G401 (cell line): Measurements from ENCODE around the gene MTSS2. TPM values are rescaled to one million over a fixed set of nuclear protein-coding genes. Genes with fewer than 3 reads are reported as not detected.
A peak's percentile ranks its signal among the peaks of the same experiment; 100 is the strongest.

Experiments used
- DNase-seq: peaks from one replicate; pipeline ENCODE4 v3.0.0-alpha.2; 2015; ENCODE audit warnings: low spot score
- in situ Hi-C: cut with HindIII; loops from 2 replicates; pipeline ENCODE4 v1.10.0; 2016; ENCODE audit warnings: low sequenced_read_pairs, mixed read lengths
- total RNA-seq: library from RNA; depleted of rRNA; stranded (reverse); fragments of >200 nt; shearing (Covaris generic); gene quantifications from 2 replicates; pipeline ENCODE4 v1.2.3, GENCODE V29; 2014; rRNA removed

The MTSS2 gene, protein sequence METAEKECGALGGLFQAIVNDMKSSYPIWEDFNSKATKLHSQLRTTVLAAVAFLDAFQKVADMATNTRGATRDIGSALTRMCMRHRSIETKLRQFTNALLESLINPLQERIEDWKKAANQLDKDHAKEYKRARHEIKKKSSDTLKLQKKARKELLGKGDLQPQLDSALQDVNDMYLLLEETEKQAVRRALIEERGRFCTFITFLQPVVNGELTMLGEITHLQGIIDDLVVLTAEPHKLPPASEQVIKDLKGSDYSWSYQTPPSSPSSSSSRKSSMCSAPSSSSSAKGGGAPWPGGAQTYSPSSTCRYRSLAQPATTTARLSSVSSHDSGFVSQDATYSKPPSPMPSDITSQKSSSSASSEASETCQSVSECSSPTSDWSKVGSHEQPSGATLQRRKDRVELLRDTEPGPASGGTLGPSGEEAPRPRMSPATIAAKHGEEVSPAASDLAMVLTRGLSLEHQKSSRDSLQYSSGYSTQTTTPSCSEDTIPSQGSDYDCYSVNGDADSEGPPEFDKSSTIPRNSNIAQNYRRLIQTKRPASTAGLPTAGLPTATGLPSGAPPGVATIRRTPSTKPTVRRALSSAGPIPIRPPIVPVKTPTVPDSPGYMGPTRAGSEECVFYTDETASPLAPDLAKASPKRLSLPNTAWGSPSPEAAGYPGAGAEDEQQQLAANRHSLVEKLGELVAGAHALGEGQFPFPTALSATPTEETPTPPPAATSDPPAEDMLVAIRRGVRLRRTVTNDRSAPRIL
- total RNA-seq, result 15.6 and 46.7 TPM in 2 replicates

DNA sequence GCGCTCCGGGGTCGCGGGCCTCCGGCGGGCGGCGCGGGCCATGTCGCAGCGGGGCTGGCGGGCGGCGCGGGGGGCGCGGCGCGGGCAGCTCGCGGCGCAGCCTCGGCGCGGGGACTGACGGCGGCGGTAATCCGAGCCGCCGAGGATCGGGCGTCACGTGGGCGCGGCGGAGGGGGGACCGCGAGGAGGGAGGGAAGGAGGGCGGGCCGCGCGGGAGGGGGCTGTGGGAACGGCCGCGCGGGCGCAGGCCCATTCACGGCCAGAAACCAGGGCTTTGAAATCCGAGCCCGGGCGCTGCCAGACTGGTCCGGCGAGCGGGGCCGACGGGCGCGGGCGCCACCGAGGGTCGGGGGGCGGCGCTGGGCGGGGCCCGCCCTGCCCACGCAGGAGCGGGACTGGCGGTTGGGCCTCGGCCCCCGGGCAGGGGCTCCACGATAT, at the start of gene MTSS2:
TSS of gene MTSS2 (minus strand) at position 116 of the 438 bp plus-strand sequence. CDS start 262 bp downstream, outside the sequence.
- in situ Hi-C loops, result no loop called here

DNA sequence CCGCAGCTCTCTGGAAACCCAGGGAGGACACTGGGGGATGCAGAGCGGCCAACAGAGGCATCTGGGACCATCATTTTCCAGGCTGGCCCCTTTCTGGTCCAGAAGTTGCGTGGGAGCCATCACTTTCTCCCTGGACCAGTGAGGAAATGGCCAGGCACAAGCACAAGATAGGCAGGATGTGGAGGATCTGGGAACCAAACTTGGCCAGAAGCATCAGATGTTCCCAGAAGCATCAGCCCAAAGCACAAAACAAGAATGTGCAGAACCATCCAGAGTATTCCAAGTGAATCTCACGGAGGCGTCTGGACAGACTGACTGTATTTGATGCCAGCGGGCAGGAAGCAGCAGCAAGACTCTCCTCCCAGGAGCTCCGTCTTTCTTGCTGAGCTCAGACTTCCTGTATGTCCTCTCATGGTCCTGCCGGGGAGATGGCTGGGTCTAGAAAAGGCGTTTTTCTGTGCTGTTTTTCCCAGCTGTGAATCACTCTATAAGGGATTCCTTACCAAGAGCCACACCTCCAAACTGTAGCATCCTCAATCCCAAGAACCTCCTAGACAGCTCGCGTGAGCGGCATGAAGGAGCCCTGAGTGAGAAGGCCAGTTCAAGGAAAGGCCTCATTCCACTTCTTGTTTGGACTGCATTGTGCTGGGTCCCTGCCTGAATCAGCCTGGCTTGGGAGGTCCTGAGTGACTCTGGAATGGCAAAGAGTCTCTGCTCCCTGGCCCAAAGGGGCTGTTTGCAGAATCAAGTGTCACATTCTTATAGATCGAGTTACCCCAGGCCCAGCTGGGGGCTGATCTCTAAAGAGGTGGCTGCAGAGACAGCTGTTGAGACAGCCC, 49.5 kb upstream of the MTSS2 start:
- DNase-seq, result no peak
- in situ Hi-C loops, result no loop called here

More for the DNA sequence above, at the start of gene MTSS2:
- peak; percentile 85 for DNase-seq

DNA sequence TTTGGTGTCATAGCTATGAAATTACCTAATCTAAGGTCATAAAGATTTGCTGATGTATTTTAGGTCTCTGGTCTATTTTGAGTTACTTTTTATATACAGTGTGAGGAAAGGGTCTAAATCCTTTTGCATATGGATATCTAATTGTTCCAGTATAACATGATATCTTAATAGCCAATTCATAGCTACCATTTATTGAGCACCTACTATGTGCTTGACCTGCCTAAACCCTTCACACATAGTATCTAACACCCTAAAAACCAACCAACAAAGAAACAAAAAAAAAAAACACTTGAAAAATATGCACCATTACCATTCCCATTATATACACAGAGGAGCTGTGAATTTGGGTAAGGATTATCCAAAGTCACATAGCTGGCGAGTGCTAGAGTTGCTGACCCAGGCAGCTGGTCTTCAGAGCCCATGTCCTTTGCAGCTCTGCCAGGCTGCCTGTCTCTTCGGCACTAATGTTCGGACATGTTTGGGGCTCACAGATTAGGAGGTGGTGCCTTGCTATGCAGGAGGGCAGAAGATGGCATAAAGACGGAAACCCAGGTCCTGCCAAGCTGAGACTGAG, 48.8 kb upstream of the MTSS2 start:
- in situ Hi-C loops, result no loop called here
- DNase-seq, result no peak

DNA sequence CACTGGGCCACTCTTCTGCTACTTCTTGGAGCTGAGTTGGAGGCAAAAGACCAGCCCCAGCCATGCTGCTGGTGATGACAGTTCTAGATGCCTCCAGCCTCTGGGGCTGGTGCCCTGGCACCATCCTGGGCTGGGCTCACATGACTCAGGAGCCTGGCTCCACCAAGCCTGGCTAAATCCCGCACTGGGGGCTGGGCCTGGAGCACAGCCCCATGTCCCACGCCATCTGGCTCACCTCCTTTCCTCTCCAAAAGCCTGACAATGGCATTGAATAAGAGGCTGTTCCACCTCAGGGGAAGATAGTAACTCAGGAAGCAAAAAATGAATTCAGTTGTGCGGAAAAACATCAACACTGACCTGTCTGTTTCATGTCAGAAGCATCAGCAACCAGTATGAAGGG, 45.1 kb upstream of the MTSS2 start:
- in situ Hi-C loops, result no loop called here
- peak; percentile 96 for DNase-seq

DNA sequence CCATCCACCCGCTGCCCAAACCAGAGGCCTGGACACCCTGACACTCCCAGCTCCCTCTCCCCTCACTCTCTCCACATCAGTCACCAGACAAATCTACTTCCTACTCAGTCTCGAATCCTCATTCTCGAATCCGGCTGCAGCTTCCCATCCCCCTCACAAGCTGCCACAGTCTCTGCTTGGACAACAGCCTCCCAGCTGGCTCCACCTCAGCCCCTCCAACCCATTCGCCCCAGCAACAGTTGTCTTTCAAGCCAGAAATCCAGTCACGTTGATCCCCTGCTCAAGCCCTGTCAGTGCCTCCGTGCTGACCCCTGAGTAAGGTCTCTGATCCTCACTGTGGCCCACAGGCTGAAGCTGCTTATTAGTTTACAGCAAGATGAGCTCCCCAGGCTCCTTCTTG, 44.2 kb upstream of the MTSS2 start:
- in situ Hi-C loops, result no loop called here
- peak; percentile 80 for DNase-seq

DNA sequence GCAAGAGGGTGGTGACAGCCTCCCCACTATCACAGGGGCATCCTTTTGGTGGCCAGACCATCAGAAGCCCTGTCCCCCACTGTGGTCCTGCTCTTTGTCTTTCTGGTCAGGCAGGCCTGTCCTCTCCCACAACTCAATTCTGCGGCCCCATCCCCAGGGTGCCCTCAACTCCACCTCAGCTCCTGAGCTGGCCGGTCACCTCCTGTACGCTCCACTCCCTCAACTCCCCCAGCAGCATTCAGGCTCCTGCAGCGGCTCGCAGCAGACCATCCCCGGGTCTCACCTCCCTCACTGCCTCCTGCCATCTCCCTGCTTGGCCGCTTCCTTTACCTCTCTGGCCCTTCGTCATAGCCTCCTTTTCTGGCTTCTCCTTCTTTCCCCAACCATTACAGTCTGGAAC, 43.4 kb upstream of the MTSS2 start:
- in situ Hi-C loops, result no loop called here
- DNase-seq, result no peak

DNA sequence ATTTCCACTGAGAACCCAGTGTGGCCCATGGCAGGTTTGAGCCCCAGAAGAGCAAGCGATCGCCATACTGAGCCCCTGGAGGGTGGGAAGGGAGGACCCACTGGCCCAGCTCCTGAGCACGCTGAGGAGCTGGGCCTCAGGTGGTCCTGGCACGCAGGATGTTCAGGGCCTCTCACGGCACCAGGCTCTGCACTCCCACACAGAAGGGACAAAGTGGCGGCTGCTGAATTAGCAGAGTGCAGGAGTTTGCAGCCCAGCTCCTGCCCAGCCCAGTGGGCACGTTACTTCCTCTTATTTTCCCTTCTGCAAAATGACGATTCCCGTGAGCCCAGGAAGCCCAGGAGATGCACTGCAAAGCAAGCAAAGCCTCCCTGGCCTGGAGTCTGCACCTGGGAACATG, 42.3 kb upstream of the MTSS2 start:
- no peak for DNase-seq
- in situ Hi-C loops, result no loop called here

DNA sequence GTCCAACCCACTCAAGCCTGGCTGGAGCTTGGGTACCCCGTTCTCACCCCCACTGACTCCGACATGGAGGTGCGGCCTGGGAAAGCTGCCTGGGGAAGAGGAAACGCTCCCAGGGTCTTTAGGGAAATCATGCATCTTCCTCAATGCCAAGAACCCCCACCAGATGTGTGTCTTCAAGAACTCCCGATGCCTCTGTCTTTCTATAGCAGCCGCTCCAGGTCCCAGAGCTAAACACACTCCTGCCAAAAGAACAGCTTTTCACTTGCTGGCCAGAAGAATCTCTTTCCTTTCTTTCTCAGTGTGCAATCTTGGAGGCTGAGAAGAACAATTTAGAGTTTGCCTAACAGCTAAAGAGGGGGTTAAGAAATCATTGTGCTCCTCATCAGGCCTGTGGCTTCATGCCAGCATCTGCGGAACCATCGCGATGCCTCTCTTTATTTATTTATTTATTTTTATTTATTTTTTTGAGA, 41.1 kb upstream of the MTSS2 start:
- no peak for DNase-seq
- in situ Hi-C loops, result no loop called here

DNA sequence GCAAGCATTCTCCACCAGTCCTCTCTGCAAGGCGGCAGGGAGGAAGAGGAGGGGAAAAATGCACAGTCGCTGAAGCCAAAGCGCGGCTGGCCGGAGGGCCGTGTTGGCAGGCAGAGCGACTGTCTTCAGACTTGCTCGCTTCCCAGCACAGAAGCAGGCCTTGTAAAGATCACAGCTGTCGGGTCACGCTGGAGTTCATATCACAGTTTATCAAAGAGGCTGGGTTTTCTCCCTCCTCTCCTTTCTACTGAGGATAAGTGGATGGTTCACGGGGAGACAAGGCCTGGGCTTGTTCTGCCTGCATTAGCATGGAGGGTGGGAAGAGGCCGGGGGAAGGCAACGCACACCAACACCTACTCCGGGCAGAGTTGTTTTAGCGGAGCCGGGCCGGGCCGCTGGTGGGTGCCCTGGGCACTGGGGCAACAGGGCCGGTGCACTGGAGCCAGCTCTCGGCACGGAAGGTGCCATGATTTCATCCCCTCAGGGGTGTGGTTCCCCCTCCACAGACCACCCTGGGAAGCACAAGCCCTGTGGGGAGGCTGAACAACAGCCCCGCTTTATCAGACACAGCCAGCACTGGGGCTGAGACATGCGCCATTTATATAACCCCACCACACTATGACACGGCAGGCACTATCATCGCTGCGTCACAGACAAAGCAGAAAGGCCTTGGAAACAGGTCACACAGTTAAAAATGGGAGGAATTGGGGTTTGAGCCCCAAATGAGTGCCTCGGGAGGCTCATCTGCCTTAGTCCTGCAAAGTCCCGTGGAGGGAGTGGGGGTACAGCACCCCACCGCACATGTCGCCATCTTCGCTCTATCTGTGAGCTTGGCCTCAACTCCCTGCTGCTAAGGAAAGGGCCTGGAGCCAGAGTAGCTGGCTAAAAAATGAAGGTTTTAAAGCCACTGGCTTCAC, 40.3 kb upstream of the MTSS2 start:
- in situ Hi-C loops, result no loop called here
- DNase-seq, result no peak

DNA sequence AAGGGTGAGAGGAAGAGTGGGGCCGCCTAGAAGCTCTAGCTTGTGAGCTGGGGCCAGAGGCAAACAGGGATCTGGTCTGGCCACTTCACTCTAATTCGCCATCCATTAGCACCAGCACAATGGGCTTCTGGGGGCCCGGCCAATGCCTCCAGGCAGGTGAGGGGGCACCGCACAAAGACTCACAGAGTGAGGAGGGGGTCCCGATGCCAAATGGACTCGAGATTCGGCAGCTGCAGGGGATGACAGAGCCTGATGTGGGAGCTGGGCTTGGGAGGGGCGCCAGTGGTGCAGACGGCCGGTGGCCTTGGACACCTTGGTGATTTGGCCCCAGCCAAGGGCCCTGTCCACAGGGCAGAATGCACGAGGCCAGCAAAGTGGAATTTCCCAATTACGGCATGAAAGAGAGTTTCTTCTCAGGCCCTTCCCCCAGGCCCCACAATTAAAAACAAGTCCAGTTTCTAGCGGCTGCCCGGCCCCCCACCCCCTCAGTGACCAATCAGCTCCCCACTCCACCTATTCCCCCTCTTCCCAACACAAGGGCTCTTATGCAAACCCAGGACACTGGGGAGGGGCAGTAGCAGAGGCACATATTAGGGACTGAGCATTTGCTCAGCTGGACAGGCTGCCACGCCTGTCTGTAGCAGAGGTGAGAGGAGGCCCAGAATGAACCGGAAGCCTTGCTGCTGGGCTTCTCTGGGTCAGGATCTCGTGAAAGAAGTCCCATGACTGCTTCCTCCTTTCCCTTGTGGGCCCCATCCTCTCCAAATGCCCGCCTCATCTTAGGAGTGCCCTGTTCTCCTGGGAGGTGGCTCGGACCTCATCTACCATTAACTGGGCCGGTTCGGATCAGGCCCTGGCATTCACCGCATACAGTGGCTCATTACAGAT, 39.4 kb upstream of the MTSS2 start:
- DNase-seq, result no peak
- in situ Hi-C loops, result no loop called here

DNA sequence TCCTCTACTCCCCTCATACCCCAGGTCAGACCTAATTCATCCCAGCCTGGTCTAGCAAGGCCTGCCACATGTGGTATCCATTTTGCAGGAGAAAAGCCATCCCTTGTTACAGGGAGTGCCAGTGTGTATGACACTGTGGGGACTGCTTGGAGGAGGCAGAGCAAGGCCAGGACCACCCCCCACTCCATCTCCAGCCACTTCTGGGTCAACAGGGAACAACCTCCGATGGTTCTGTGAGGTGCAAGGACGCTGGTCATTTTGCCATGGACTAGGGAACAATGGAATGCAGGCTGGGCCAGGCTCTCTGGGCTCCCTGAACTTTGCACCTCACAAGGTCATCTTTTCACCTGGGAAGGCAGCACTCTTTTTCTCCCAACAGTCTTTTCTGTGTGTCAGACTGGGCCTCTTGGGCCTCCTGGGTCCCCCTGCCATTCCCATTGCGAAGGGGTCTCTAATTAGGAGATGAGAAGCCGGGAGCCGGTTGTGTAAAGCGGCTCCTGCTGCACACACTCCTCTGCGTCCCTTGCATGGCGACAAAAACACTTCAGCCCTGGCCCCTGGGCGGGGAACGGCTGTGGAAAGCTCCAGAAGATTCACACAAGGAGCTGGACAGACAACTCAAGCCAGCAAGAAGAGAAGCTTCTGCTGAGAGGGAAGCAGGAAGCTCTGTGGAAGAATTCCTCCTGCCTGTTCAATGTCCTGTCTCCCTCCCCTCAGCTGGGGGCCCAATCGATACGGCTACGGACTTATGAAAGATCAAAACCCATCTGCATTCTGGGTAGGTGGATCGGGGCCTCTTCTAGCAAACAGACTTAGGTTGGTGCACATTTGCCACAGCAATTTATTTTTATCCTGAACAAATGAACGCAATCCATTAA, 38.5 kb upstream of the MTSS2 start:
- in situ Hi-C loops, result no loop called here
- no peak for DNase-seq

DNA sequence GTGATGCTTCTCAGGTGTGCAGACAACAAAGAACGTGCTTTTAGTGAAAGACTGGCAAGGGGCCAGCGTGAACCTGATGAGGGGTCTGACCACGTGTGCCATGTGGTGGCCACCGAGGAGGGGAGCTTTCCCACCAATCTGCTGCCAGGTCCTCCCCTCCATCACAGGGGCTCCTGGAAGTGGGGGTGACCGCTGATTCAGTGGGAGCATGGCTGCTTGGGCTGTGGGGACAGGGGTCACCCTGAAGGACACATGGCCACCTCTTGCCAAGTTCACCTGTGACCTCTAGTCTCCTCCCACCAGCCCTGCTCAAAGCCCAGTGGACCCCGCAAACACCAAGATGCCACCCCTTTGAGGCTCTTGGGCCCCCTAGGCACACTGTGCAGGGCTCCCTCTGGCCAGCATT, 37.9 kb upstream of the MTSS2 start:
- in situ Hi-C loops, result no loop called here
- DNase-seq, result no peak

DNA sequence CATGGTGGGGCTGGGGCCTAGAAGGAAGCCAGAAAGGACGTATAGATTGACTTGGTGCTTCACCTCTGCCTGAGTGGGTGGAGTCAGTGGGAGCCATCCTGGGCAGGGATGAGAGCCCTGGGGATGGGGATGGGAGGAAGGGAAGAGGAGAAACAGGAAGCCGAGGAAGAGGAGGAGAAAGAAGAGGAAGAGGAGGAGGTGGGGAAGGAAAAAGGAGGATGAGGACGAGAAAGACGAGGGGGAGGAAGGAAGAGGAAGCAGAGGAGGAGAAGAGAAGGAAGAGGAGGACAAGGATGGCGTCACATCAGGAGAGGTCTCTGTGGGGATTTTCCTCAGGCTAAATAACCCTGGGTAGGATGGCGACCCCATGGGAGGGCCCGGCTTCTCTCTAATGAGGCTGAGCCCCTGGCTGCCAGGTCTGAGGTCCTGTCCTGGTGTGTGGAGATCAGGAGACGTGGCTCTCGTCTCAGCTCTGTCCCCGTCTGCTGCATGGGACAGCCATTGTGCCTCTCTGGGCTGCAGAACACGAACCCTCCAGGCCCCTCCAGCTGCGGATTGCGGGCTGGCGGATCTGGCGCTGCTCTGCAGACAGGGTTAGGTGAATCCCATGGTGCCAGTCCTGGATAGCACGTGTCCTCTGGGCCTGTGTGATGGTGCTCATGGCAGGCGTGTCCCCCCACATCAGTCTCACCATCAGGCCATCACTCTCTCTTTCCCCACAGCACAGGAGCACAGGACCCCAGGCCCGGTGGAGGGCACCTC, 35.5 kb upstream of the MTSS2 start:
- DNase-seq, result no peak
- in situ Hi-C loops, result no loop called here

DNA sequence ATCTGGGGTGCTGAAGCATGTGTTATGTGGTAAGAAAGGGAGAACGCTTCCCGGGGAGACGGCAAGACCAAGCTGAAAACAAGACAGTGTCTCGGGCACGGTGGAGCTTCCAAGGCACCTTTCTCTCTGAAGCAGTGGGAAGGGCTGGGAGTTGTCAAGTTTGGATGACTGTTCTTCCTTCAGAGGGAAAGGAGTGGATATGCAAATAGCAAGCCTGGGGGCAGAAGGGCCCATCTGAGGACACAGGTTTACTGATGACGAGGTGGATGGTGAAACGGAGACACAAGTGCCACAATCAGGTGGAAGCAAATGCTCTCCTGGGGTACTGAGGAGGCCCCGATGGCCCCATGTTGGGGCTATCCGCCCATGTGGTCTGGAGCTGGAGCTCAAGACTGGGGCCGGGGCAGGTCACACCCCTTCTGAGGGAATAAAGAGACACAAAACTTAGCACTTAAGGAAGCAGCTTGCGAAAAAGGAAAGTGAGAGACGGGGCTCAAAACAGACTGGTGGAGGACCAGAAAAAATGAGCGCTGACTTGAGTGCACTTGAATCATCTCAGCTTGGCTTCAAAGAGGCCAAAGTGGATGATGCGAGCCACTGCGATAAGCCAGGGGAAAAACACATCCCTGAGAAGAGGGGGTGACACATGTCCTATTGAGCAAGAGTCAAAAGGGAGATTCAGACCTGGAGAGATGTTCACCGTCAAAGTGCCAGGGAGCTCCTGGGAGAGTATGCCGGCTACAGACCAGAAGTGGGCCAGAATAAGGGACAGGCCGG, 34.8 kb upstream of the MTSS2 start:
- no peak for DNase-seq
- in situ Hi-C loops, result no loop called here

DNA sequence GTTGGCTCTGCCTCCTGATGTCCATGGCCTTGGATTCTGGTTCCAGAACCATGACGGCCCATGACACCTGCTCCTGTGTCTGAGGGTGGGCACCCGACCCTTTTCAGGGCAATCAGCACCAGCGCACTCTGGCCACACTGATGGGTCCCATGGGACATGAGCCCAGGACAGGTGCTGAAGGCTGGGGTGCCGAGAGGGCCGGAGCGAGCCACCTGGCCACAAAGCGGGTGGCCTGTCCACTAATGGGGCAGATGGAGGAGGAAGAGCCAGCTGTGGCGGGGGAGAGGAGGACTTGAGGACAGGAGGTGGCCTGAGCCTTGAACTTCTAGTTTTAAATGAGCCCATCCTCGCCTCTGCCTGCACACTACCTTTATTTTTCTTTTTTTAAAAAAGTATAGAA, 31.2 kb upstream of the MTSS2 start:
- DNase-seq, result no peak
- in situ Hi-C loops, result no loop called here
